Measurements from ENCODE around the gene TCF7L2.

TCF7L2 gene

DNA sequence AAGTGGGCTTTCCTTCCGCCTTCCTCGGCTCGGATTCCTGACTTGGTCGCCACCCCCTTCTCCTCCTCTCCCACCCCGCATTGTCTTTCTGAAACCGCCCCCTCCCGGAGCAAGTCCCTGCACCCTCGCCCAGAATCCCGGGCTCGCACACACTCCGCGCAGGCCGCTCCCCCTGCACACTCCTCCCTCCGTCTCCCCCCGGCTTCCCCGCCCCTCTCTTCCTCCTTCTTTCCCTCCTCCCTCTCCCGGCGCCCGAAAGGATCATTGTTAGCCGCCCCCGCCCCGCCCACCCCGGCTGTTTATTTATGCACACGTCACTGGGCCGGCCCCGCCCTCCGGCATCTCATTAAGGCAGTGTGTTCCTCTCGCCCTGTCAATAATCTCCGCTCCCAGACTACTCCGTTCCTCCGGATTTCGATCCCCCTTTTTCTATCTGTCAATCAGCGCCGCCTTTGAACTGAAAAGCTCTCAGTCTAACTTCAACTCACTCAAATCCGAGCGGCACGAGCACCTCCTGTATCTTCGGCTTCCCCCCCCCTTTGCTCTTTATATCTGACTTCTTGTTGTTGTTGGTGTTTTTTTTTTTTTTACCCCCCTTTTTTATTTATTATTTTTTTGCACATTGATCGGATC lies at the start of gene TCF7L2:
TSS of gene TCF7L2 (plus strand) at position 373 of the 633 bp plus-strand sequence. CDS start 510 bp downstream, outside the sequence.
- DNase-seq (ENCODE audit: low spot score), result peak; percentile 98

DNA sequence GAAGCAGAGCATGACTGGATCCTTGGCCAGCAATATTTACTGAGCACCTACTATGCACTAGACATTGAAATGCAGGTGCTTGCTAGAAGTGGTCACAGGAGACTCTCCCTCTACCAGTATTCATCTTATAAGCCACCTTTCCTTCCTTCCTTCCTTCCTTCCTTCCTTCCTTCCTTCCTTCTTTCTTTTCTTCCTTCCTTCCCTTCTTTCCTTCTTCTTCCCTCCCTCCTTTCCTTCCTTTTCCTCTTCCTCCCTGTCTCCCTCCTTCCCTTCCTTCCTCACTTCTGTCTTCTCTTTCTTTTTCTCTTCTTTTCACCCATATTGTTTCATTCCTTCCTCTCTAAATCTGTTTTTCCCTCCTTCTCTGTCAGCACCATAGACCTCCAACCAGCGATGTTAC lies 47.3 kb upstream of the TCF7L2 start:
- no peak for DNase-seq (ENCODE audit: low spot score)

DNA sequence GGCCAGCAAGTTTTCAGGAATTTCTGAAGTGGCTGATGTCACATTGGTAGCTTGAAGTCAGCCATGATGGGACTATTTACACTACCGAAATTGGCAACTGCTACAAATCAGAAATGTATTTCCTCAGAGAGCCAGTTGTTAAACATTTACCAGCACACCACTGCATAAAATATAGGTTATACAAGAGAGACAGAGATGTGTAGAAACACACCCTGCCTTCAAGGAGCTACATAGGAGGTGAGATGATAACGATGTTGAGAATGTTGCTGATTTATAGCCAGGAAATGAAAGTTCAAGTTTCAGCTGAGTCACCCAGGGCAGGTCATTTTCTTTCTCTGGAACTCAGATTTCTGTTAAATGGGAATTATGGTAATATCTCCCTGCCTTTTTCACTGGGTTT lies 46.0 kb upstream of the TCF7L2 start:
- peak; percentile 46 for DNase-seq (ENCODE audit: low spot score)

DNA sequence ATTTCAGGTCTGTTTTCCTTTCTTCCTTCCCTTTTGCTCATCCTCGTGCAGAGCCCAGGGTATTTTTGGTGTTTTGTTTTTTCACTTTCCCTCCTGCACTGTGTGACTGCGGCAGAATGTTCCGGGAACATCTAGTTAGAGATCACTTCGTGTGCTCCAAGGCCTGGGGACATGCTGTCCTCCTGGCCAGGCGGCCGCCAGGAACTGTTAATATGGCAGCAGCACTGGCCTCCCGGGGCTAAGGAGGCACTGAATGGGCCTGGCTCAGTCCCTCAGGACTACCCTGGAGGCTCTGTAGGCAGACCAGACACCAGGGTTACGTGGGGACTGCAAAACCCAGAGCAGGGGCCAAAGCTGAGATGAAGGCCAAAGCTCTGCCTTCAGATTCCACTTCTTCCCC lies 43.1 kb upstream of the TCF7L2 start:
- DNase-seq (ENCODE audit: low spot score), result no peak

DNA sequence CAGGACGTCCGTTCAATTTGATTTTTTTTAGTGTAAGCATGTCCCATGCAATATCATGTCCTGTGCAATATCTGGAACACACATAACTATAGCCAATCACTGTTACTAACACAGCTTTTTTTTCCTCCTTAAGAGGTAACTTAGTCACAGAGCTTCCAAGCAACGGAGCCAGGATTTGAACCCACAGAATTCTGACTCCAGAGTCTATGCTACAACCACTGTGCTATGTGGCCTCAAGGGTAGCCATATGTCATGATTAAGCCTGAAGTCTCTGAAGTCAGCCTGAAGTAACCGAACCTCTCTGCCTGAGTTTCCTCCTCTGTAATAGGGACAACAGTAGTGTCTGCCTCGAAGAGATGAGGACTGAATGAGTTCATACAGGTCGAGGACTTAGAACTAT lies 42.2 kb upstream of the TCF7L2 start:
- no peak for DNase-seq (ENCODE audit: low spot score)

DNA sequence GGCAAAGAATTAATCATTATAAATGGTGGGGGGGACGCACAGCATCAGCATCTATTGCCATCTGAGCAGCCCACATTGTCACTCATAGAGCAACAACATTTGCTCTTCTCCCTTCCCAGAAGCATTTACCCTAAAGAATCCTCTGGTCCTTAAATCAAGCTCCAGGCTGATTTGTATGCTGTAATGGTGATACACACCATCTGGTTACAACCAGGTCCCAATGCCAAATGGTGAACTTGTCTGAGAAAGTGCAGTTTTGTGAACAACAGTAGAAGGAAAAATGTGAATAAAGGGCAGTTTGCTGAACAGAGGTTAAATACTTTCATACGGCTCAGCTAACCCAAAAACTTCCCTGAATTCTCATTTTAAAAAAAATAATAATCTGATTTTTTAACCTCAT lies 38.8 kb upstream of the TCF7L2 start:
- DNase-seq (ENCODE audit: low spot score), result no peak

DNA sequence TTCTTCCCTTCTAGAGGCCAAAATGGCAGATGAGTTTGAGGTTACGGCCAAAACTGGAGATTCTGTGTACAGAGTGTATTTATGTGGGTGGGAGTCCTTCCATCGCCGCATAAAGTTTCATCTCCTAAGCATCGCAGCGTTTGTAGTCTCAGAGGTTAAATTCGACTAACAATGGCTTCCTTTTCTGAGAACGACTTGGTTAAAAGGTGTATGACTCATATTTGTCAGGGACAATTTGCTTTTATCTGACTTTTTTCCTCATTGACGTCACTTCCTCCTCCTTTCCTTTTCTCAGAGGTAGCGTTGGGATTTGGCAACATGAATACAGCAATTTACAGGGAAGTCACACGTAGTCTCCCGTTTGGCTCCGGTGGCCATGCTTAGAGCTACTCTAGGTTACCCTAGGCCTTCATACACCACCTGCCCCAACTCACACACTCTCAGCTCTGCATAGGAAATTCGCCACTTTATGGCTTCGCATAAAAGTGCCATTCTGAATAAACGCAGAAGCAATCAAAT lies 37.6 kb upstream of the TCF7L2 start:
- no peak for DNase-seq (ENCODE audit: low spot score)

DNA sequence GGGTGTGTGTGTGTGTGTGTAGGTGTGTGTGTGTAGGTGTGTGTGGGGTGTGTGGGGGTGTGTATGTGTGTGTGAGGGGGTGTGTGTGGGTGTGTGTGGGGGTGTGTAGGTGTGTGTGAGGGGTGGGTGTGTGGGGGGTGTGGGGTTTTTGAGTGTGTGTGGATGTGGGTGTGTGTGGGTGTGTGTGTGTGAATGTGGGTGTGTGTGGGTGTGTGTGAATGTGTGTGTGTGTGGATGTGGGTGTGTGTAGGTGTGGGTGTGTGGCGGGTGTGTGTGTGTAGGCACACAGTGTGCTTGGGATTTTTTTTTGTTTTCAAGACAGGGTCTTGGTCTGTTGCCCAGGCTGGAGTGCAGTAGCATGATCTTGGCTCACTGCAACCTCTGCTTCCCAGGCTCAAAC lies 36.8 kb upstream of the TCF7L2 start:
- no peak for DNase-seq (ENCODE audit: low spot score)

DNA sequence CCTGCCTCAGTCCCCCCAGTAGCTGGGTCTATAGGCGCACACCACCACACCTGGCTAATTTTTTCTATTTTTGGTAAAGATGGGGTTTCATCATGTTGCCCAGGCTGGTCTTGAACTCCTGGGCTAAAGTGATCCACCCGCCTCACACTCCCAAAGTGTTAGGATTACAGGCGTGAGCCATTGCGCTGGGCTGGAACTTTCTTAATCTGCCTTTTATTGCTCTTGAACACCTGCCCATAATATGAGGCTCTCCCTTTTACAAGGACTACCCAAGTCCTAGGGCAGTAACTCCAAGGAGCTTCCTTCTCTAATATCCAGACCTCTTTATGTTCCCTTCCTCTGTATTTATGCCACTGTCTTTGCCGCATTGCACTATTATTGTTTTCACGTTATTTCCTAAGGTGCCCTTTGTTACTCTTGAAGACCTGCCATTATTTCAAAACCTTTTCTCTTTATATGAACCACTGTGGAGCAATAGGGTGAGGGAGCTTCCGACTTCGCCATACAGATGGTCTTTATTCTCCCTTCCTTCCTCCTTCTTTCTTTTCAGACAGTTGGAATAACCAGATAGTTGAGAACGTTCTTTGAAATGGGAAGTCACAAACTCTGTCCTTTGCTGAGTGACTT lies 36.3 kb upstream of the TCF7L2 start:
- DNase-seq (ENCODE audit: low spot score), result no peak

DNA sequence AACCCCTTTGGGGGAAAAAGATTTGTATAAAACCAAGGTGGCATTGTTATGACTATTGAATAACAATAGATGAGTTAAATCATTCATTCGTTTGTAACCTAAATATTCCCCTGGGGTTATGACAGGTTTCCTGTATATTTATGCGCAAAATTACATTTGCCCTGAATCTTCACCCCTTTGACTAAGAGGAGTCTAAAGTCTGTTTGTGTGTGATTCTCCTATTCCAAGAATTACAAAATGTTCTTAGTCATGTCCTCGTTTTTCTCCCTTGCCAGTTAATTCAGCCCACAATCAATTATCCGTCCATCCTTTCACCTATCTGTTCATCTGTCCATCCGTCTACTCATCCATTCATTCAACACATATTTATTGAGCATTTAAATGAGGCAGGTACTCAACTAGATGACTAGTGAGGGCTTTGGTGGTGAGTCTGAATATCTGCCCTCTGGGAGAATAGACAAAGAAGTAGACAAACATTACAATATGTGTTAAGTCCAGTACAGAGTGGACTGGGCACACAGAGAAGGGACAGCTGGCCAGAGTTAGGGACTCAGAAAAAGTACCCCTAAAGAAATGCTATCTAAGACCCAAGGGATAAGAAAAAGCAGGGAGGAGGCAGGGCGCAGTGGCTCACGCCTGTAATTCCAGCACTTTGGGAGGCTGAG lies 35.6 kb upstream of the TCF7L2 start:
- no peak for DNase-seq (ENCODE audit: low spot score)

DNA sequence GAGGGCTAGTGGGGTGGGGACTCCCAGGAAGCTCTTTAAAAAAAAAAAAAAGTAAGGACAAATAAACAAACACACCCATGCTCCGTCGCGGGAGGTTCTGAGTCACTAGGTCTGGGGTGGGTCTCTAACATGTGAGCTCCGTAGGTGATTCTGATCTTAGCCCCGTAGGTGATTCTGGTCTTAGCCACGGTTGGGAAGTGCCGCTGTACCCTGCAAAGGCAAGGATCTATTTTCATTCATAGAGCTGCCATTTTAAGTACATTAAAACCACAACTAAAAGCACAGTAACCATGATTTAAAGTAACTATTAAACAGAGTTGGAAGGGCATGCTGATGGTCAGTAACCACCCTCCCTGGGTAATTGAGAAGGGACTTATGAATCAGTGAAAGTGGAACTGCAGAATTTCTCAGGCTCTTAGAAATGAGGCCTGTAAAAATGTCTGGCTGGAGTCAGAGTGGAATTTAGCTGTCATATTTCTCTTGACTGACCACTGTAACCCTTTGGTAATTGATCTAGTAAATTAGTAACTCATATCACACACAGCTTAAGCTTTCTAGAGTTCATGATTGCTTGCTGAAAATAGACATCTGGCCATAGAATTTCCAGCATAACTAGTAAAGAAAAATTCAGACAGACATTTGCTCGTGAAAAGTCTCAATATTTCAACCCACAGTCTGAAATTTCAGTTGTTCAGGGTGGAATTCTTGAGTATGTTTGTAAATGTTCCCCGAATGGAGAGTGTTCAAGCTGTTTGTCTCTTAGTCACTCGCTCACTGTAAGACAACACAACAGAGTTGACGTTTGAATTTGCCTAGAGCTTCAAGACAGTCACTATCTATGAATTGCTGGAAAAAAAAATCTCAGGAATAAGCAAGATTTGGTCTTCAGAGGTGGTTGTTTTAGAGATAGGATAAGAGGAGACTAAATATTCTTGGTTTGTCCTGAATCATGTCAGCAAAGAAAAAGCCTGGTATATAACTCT lies 34.2 kb upstream of the TCF7L2 start:
- DNase-seq (ENCODE audit: low spot score), result no peak

DNA sequence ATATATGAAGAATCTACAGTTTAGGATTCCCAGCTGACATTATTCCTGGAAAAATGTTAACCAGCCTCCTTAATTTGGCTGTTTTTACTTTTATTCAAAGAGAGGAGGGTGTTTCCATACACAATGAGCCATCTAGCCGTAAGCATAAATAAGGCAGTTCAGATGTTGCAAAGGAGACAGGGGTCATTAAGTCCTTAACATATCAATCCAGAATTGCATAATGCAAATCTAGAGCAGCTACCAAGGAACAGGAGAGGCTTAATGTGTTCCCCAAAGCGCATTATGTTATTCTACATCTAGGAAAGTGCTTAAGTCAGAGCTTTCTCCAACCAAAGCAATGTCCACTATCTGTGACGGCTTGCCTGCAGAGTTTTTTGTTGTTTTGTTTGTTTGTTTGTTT lies 32.4 kb upstream of the TCF7L2 start:
- DNase-seq (ENCODE audit: low spot score), result no peak

DNA sequence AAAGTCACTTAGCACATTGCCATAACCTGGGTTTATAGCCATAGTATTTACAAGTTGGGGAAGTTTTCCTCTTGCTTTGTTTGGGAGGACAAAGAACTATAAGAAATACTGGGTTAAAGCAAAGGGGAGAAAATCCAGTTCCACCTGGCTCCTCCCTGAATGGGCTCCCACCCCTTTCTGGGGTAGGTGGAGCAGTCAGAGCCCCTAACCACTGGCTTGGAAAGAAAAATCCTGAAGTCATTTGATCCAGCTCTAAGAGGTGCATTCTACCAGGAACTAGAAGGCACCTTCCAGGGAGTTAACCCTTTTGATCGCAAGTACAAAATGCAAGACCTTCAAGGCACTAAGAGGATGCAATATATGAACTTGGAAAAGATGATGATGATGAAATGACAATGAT lies 31.3 kb upstream of the TCF7L2 start:
- DNase-seq (ENCODE audit: low spot score), result no peak

DNA sequence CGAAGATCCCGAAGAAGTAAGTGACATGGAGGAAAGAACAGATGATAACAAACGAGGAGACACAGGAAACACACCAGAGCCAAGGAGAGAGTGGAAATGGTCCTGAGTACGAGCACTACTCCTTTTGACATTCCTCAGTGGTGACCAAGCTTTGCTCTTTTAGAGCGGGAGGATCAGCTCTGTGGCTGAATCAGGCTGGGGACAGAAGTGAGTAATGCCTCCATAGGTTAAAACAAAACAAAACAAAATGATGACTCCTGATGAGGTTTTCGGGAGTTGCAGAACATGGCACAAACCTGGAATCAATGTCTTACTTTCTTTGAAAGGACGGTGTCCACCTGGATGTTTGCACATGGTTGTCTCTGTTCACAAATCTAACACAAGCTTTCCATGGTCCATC lies 30.3 kb upstream of the TCF7L2 start:
- peak; percentile 83 for DNase-seq (ENCODE audit: low spot score)

DNA sequence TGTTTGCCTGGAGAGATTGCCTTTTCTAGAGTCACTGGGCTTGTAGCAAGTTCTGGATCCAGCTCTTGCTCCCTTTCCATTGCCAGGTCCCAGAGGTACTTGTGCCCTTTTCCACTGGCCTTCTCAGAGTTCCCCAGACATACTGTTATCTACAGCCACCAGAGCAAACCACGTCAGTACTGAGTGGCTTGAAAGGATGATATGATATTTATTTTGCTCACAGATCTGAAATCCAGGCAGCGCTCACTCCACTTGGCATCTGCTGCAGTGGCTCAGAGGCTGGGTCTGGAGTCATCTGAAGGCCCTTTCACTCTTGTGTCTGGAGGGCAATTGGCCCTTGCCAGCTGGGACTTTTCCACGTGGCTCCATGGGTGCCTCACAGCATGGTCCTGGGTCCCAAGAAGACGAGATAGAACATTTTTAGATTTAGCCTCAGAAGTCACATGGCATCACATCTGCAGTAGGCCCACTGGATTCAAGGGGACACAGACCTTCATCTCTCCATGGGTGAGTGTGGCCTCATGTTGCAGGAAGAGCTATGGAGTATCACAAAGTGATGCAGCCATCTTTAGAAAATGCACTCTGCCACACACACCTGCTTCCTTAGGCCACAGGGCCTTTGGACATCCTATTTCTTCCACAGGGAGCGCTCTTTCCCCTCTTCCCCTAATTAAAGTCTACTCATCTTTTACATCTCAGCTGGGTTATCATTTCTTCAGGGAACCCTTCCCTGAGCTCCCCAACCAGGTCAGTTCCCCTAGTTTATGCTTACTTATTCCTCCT lies 22.9 kb upstream of the TCF7L2 start:
- DNase-seq (ENCODE audit: low spot score), result no peak

DNA sequence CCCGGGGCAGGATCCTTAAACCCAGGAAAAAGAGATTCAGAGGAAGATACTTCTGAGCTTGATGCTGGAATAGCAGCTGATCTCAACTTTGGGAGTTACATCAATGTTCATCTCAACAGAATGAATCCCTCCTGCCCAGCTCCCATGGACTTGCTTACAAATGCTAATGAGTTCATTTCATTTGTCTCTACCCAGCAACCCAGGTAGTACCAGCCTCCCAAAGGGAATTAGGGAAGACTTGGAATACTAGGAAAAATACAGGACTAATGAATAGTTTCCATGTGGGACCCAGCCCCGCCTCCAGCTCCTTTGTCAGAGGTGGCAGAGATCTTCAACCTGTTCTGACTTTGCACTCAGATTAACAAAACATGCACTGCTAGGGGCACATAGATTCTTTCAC lies 22.1 kb upstream of the TCF7L2 start:
- no peak for DNase-seq (ENCODE audit: low spot score)

DNA sequence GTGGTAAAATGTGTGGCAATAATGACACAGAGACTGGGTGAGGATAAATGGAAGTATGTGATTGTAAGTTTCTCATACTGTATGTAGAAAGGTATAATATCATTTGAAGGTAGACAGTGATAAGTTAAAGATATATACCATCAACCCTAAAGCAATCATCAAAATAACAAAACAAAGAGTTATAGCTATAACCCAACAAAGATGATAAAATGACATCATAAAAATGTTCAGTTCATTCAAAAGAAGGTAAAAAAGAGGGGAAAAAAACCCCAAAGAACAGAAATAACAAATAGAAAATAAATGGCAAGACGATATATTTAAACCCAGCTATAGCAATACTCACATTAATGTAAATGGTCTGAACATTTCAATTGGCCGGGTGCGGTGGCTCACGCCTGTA lies 17.4 kb upstream of the TCF7L2 start:
- no peak for DNase-seq (ENCODE audit: low spot score)

DNA sequence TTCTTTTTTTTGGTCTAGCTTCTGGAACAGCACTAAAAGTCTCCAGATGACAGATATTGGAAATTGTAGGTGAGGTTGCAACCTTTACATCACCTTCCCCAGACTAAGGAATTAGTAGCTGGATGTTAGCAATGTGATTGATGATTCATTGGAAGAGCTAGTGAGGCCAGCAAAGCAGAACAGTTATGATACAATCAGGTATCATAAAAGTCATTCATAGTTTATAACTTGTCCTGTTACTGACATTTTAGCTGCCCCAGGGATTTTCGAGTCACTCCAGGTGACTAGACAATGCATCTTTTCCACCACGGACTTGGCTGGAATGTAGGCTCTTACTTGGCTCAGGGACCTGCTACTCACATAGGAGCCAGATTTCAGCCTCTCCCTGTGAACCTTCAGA lies 15.9 kb upstream of the TCF7L2 start:
- no peak for DNase-seq (ENCODE audit: low spot score)

DNA sequence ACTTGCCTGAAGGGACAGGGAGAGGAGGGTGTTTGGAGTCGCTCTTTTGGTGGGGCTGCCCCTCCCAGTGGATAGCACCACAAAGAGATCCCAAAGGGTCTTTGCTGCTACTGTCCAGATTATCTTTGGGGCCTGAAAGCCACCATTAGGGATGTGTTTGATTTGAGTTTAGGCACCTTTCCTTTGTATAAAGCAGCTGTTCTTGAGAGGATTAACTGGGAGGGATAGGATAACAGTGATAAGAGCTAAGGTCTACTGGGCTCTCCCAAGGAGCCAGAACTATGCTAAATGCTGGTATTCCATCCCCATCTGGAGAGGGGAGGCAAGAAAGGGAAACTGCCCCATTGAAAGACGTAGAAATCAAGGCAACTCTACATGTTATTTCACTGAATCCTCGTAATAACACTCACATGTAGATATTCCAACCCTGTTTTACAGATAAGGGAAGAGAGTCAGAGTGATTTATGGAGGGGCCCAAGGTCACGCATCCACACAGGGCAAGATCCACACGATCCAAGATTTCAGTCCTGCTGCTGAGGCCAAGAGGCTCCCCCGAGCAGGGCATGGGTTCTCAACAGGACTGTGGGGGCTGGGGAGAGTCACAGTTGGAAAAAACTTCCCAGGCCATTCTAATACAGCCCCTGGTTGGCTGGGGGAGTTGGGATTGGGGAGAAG lies 11.1 kb upstream of the TCF7L2 start:
- no peak for DNase-seq (ENCODE audit: low spot score)

DNA sequence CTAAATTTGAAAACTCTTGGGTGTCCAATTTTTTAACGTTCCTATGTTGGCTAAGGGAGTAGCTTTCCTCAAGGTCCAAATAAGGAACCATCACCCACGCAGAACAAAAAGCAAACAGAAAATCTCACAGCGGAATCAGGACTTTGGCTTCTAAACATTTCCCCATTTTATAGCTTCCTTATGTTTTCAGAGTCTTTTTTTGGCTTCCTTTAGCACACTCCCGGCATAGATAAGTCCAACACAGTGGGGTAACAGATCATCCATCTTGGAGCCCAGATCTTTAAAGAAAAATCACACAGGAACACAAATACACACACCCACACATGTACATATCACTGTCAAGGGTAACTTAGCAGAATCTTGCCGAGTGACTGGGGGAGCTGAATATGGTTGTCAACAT lies 4.2 kb upstream of the TCF7L2 start:
- DNase-seq (ENCODE audit: low spot score), result no peak

DNA sequence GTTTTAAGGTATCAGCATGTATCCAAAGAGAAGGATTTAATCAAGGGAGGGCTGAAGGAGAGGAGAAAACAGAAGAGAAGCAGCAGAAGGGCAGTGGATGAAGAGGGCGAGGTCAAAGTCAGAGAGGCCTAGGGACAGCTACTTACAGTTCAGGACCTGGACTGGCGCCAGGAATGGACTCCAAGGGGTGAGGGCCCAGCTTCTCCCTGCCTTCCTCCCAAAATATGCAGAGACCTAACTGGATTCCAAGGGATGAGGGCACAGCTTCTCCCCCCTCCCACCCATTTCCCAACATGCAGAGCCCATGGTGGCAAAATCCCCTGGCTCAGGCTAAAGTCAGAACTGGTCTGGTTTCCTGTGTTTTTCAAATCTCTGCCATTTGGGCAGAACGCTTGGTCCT lies 3.4 kb upstream of the TCF7L2 start:
- DNase-seq (ENCODE audit: low spot score), result no peak

Data from RKO (cell line).